Left ventricle myocardium inferior (tissue), 1 donor: ENCODE results near the gene TOM1L2. TPM values are rescaled to one million over a fixed set of nuclear protein-coding genes. Genes with fewer than 3 reads are reported as not detected.

Experiments used
- DNase-seq: peaks from one replicate; pipeline ENCODE4 v3.0.0-alpha.2; 2020
- H3K27ac ChIP-seq: fragments of 200-600 bp; replicated peaks from 2 replicates; pipeline ENCODE4 v1.8.0; 2021
- H3K27me3 ChIP-seq: fragments of 200-600 bp; 2 replicates; pipeline ENCODE4 v1.8.0; 2021; ENCODE audit warnings: low read depth
- H3K36me3 ChIP-seq: fragments of 200-600 bp; 2 replicates; pipeline ENCODE4 v1.8.0; 2021
- H3K4me1 ChIP-seq: fragments of 200-600 bp; 2 replicates; pipeline ENCODE4 v1.8.0; 2021
- H3K4me3 ChIP-seq: fragments of 200-600 bp; 2 replicates; pipeline ENCODE4 v1.8.0; 2021; ENCODE audit warnings: mild to moderate bottlenecking, moderate library complexity
- H3K9me3 ChIP-seq: fragments of 200-600 bp; replicated peaks from 2 replicates; pipeline ENCODE4 v1.8.0; 2021
- CTCF ChIP-seq: fragments of 200-600 bp; IDR thresholded peaks from 2 replicates; pipeline ENCODE4 v1.8.0; 2021; ENCODE audit warnings: antibody characterized with exemption, mild to moderate bottlenecking, borderline replicate concordance
- intact Hi-C: fragments of 100-400 bp; cut with micrococcal nuclease; formaldehyde crosslinking; loops from one replicate; pipeline ENCODE4 v1.11.0; 2022
- total RNA-seq: library from RNA; stranded (reverse); fragmentation: NEBNext Ultra II Directional; extraction: Animal tissue kit (Norgen Biotek cat#: 25700); gene quantifications from one replicate; pipeline ENCODE4 v1.2.1, GENCODE V29; 2021
- donor health status: DM: no; HTN: yes; CAD: no; lungs with severe emphysema.

The TOM1L2 gene
- total RNA-seq, 1 donor from 2014 or later, result 284 TPM

GRCh38 chr17:17947309-17947708 is 24.9 kb downstream of the TOM1L2 start:
- H3K27ac ChIP-seq, result no peak overlapping the region
- TF ChIP-seq CTCF, result no peak
- H3K27me3 ChIP-seq, result no peaks in the 10 kb centered on the region
- intact Hi-C loops, result no loop called here
- no peaks in the 10 kb centered on the region for H3K9me3 ChIP-seq
- peaks cover 96% of the 10 kb centered on the region for H3K4me1 ChIP-seq
- H3K4me3 ChIP-seq, result no peak overlapping the region
- no peak for DNase-seq
- no peaks in the 10 kb centered on the region for H3K36me3 ChIP-seq

GRCh38 chr17:17946093-17946492 is 26.1 kb downstream of the TOM1L2 start:
- Histone ChIP-seq H3K4me1 (peaks cover 99% of the 10 kb centered on the region), H3K27ac (no peak overlapping the region)
- no peak for TF ChIP-seq CTCF

GRCh38 chr17:17944743-17945142 is 27.5 kb downstream of the TOM1L2 start:
- no peak for TF ChIP-seq CTCF
- Histone ChIP-seq H3K27ac (no peak overlapping the region), H3K4me3 (no peak overlapping the region), H3K9me3 (no peaks in the 10 kb centered on the region), H3K36me3 (no peaks in the 10 kb centered on the region), H3K4me1 (peaks cover 99% of the 10 kb centered on the region), H3K27me3 (no peaks in the 10 kb centered on the region)
- DNase-seq, result no peak
- intact Hi-C loops, result no loop called here

More at GRCh38 chr17:17946093-17946492, 26.1 kb downstream of the TOM1L2 start:
- intact Hi-C loops, result no loop called here
- Histone ChIP-seq H3K36me3 (no peaks in the 10 kb centered on the region), H3K4me3 (no peak overlapping the region), H3K27me3 (no peaks in the 10 kb centered on the region), H3K9me3 (no peaks in the 10 kb centered on the region)
- DNase-seq, result no peak

GRCh38 chr17:17944242-17944641 is 28.0 kb downstream of the TOM1L2 start:
- DNase-seq, result no peak
- Histone ChIP-seq H3K9me3 (no peaks in the 10 kb centered on the region), H3K27me3 (no peaks in the 10 kb centered on the region), H3K4me3 (no peak overlapping the region), H3K36me3 (no peaks in the 10 kb centered on the region), H3K4me1 (peaks cover 99% of the 10 kb centered on the region), H3K27ac (peak overlapping the region; percentile 58)
- intact Hi-C loops, result no loop called here
- no peak for TF ChIP-seq CTCF

- Histone ChIP-seq H3K4me1 (peaks cover 98% of the 10 kb centered on the region), H3K36me3 (no peaks in the 10 kb centered on the region), H3K4me3 (no peak overlapping the region), H3K27ac (peak overlapping the region; percentile 58), H3K9me3 (no peaks in the 10 kb centered on the region), H3K27me3 (no peaks in the 10 kb centered on the region)
- TF ChIP-seq CTCF, result no peak
- intact Hi-C loops, result no loop called here
- DNase-seq, result no peak
Measured at GRCh38 chr17:17943281-17943984, 28.8 kb downstream of the TOM1L2 start.
